ENCODE data around the gene C1RL. TPM values are rescaled to one million over a fixed set of nuclear protein-coding genes. Genes with fewer than 3 reads are reported as not detected.
"Not testable (repeated sequence)": the region's sequence is repeated elsewhere in the genome, so short reads cannot be mapped to it uniquely, and the experiment has no call there.

Gene C1RL
- total RNA-seq, 1 experiment from 2014 or later: 2.5 TPM

GRCh38 chr12:7067096-7067495 lies 41.9 kb downstream of the C1RL start:
- H3K27me3 ChIP-seq (replicated peaks): no peaks in the 10 kb centered on the region
- H3K9me3 ChIP-seq (replicated peaks): no peaks in the 10 kb centered on the region; the same call in 1 of the 2 replicates
- no peaks in the 10 kb centered on the region for H3K36me3 ChIP-seq

GRCh38 chr12:7066596-7066995 lies 42.4 kb downstream of the C1RL start:
- H3K9me3 ChIP-seq (replicated peaks): no peaks in the 10 kb centered on the region; the same call in 1 of the 2 replicates
- no peaks in the 10 kb centered on the region for H3K27me3 ChIP-seq (replicated peaks)
- no peaks in the 10 kb centered on the region for H3K36me3 ChIP-seq
- H3K27ac ChIP-seq: no peak overlapping the region
- H3K4me1 ChIP-seq (replicated peaks): peaks cover 12% of the 10 kb centered on the region
- no peak overlapping the region for H3K4me3 ChIP-seq
- DNase-seq (ENCODE audit: low read depth in 1 of 2, low spot score in 2 of 2): no peak

More at GRCh38 chr12:7067096-7067495, 41.9 kb downstream of the C1RL start:
- H3K4me1 ChIP-seq (replicated peaks): peaks cover 12% of the 10 kb centered on the region
- H3K4me3 ChIP-seq: no peak overlapping the region
- H3K27ac ChIP-seq: no peak overlapping the region
- no peak for DNase-seq (ENCODE audit: low read depth in 1 of 2, low spot score in 2 of 2)

- H3K27ac ChIP-seq: no peak overlapping the region
- H3K36me3 ChIP-seq: no peaks in the 10 kb centered on the region
- no peak overlapping the region for H3K4me3 ChIP-seq
- peaks cover 22% of the 10 kb centered on the region for H3K4me1 ChIP-seq (replicated peaks)
- DNase-seq (ENCODE audit: low read depth in 1 of 2, low spot score in 2 of 2): no peak
- H3K9me3 ChIP-seq (replicated peaks): no peaks in the 10 kb centered on the region; the same call in 1 of the 2 replicates
- no peaks in the 10 kb centered on the region for H3K27me3 ChIP-seq (replicated peaks)
These were observed 43.9 kb downstream of the C1RL start for GRCh38 chr12:7065073-7065623.

- Histone ChIP-seq H3K27me3 (replicated peaks) (no peaks in the 10 kb centered on the region), H3K27ac (no peak overlapping the region), H3K9me3 (replicated peaks) (no peaks in the 10 kb centered on the region; the same call in 1 of the 2 replicates), H3K4me1 (replicated peaks) (peaks cover 25% of the 10 kb centered on the region), H3K4me3 (no peak overlapping the region), H3K36me3 (no peaks in the 10 kb centered on the region)
- no peak for DNase-seq (ENCODE audit: low read depth in 1 of 2, low spot score in 2 of 2)
These were observed 44.5 kb downstream of the C1RL start for GRCh38 chr12:7064516-7064915.

- Histone ChIP-seq H3K27me3 (replicated peaks) (no peaks in the 10 kb centered on the region), H3K4me3 (no peak overlapping the region), H3K9me3 (replicated peaks) (no peaks in the 10 kb centered on the region)
These were observed 47.4 kb downstream of the C1RL start for GRCh38 chr12:7061596-7061995.

DNA sequence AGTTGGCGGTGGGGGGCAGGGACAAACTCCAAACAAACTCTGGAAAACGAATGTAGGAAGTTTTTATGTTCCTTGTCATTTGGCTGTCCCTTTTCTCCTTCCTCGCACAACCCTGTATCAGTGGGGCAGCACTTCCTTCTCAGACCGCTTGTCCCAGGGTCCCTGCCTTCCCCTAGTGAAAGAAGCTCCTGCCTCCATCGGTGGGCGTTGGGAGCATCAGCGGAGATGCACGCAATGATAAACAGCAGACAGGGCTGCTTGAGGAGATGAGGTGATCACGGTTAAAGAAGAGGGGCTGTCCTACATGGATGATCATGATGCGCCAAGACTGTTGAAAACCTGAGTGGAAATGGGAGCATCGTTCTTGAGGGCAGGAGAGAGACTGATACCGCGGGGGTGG lies 47.9 kb downstream of the C1RL start:
- Histone ChIP-seq H3K9me3 (replicated peaks) (no peaks in the 10 kb centered on the region), H3K4me1 (replicated peaks) (peaks cover 12% of the 10 kb centered on the region), H3K27ac (peak overlapping the region; percentile 18; the same call in 1 of the 2 replicates), H3K4me3 (no peak overlapping the region), H3K36me3 (no peaks in the 10 kb centered on the region), H3K27me3 (replicated peaks) (no peaks in the 10 kb centered on the region)
- DNase-seq (ENCODE audit: low read depth in 1 of 2, low spot score in 2 of 2): no peak

More at GRCh38 chr12:7061596-7061995, 47.4 kb downstream of the C1RL start:
- DNase-seq (ENCODE audit: low read depth in 1 of 2, low spot score in 2 of 2): no peak
- H3K4me1 ChIP-seq (replicated peaks): peaks cover 12% of the 10 kb centered on the region
- H3K27ac ChIP-seq: no peak overlapping the region
- no peaks in the 10 kb centered on the region for H3K36me3 ChIP-seq

DNA sequence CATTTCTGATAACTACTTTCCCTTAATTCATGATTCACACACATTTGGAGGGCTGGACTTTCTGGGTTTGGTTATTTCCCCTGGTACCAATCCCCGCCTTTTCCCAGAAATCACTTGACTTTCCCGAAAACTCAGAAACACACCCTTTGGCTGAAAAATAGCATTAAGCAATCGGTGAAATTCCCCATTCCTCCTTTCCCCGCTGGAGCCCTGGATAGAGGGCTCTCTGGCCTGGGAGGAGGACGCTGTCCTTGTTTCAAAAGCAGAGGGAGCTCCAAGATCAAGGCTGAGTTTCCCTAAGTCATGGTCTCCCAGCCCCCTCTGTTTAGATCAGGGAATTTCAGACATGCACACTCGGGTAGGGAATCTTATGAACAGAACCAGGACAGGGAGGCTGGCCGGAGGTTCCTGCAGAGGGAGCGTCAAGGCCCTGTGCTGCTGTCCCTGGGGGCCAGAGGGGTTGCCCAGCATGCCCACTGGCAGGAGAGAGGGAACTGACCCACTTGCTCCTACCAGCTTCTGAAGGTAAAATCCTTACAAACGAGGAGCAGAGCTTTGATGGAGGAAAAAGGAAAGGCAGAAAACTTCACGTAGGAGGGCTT lies 48.6 kb downstream of the C1RL start, which contains the start of gene C1S:
TSS of gene C1S (plus strand) at position 366 of the 602 bp plus-strand sequence. CDS start 1,195 bp downstream, outside the sequence.
- Histone ChIP-seq H3K36me3 (no peaks in the 10 kb centered on the region), H3K27me3 (replicated peaks) (no peaks in the 10 kb centered on the region), H3K4me3 (no peak within 1 kb of the TSS), H3K9me3 (replicated peaks) (no peaks in the 10 kb centered on the region), H3K4me1 (replicated peaks) (peaks cover 12% of the 10 kb centered on the region), H3K27ac (peak within 1 kb of the TSS; percentile 18; the same call in 1 of the 2 replicates)
- peak; percentile 84 to 85 for DNase-seq (ENCODE audit: low read depth in 1 of 2, low spot score in 2 of 2)

GRCh38 chr12:7059780-7060179 lies 49.2 kb downstream of the C1RL start:
- H3K27ac ChIP-seq: no peak overlapping the region

DNA sequence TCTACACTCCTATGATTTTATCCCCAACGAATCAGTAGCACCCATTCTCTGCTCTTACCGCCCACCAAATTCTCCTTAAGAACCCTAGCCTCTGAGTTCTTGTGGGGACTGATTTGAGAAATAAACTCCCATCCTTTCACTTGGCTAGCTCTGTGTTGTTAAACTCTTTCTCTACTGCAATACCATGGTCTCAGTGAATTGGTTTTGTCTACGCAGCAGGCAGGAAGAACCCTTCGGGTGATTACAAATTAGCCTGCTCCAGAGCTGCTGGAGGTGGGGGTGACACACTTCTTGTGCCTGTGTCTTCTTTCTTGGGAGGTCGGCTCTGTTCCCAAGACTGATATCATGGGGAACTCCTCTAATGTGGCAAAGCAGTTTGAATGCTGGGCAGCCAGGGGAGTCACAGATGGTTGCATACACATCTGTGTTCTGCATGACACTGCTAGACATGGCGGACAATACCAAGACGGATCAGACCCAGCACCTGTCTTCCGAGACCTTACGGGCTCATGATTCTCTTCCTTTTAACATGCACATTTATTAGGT lies 50.1 kb downstream of the C1RL start:
- no peak overlapping the region for H3K4me3 ChIP-seq
- DNase-seq (ENCODE audit: low read depth in 1 of 2, low spot score in 2 of 2): no peak
- H3K36me3 ChIP-seq: no peaks in the 10 kb centered on the region
- no peaks in the 10 kb centered on the region; the same call in 1 of the 2 replicates for H3K27me3 ChIP-seq (replicated peaks)
- H3K9me3 ChIP-seq (replicated peaks): no peaks in the 10 kb centered on the region
- peaks cover 12% of the 10 kb centered on the region for H3K4me1 ChIP-seq (replicated peaks)
- H3K27ac ChIP-seq: no peak overlapping the region

More at GRCh38 chr12:7059780-7060179, 49.2 kb downstream of the C1RL start:
- Histone ChIP-seq H3K27me3 (replicated peaks) (no peaks in the 10 kb centered on the region; the same call in 1 of the 2 replicates), H3K36me3 (no peaks in the 10 kb centered on the region), H3K9me3 (replicated peaks) (no peaks in the 10 kb centered on the region), H3K4me1 (replicated peaks) (peaks cover 12% of the 10 kb centered on the region), H3K4me3 (no peak overlapping the region)
- DNase-seq (ENCODE audit: low read depth in 1 of 2, low spot score in 2 of 2): no peak

GRCh38 chr12:7058163-7058845 lies 50.7 kb downstream of the C1RL start:
- no peak overlapping the region for H3K4me3 ChIP-seq
- no peak for DNase-seq (ENCODE audit: low read depth in 1 of 2, low spot score in 2 of 2)
- H3K4me1 ChIP-seq (replicated peaks): peaks cover 12% of the 10 kb centered on the region
- H3K9me3 ChIP-seq (replicated peaks): no peaks in the 10 kb centered on the region
- peaks cover under 1% of the 10 kb centered on the region; the same call in 1 of the 2 replicates for H3K27me3 ChIP-seq (replicated peaks)
- H3K36me3 ChIP-seq: no peaks in the 10 kb centered on the region
- no peak overlapping the region for H3K27ac ChIP-seq

DNA sequence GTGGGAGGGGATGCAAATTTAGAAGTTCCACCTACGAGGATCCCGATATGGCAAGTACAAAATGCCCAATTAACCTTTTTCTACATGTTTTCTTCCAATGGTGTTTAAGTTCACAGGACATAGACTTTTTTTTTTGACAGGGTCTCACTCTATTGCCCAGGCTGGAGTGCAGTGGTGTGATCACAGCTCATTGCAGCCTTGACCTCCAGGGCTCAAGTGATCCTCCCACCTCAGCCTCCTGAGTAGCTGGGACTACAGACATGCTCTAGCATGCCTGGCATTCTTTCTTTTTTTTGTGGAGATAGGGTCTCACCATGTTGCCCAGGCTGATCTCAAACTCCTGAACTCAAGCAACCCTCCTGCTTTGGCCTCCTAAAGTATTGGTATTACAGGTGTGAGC lies 53.3 kb downstream of the C1RL start:
- H3K27me3 ChIP-seq (replicated peaks): peaks cover 23% of the 10 kb centered on the region
- H3K36me3 ChIP-seq; H3K27ac ChIP-seq; DNase-seq (ENCODE audit: low read depth in 1 of 2, low spot score in 2 of 2); H3K4me1 ChIP-seq (replicated peaks); H3K9me3 ChIP-seq (replicated peaks); H3K4me3 ChIP-seq: not testable (repeated sequence)

DNA sequence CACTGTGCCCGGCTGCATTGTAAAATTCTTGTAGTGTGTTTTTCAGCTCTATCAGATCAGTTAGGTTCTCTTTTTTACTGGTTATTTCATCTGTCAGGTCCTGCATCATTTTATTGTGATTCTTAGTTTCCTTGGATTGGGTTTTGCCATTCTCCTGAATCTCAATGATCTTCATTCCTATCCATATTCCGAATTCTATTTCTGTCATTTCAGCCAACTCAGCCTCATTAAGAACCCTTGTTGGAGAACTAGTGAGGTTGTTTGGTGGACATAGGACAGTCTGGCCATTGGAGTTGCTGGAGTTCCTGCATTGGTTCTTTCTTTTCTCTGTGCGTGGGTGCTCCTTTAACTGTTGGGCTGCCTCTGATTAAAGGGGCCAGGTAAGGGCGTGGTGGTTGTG lies 54.1 kb downstream of the C1RL start:
- Histone ChIP-seq H3K36me3 (no peaks in the 10 kb centered on the region), H3K27ac (no peak overlapping the region), H3K27me3 (replicated peaks) (peaks cover 30% of the 10 kb centered on the region), H3K9me3 (replicated peaks) (no peaks in the 10 kb centered on the region), H3K4me3 (no peak overlapping the region), H3K4me1 (replicated peaks) (peaks cover under 1% of the 10 kb centered on the region; the same call in 1 of the 2 replicates)
- no peak for DNase-seq (ENCODE audit: low read depth in 1 of 2, low spot score in 2 of 2)

DNA sequence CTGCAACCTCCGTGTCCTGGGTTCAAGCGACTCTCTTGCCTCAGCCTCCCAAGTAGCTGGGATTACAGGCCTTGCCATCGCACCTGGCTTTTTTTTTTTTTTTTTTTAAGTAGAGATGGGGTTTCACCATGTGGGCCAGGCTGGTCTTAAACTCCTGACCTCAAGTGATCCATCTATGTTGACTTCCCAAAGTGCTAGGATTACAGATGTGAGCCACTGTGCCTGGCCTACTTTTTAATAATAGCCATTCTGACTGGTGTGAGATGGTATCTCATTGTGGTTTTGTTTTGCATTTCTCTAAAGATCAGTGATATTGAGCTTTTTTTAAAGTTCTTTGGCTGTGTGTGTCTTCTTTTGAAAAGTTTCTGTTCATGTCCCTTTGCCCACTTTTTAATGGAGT lies 59.0 kb downstream of the C1RL start:
- peaks cover 30% of the 10 kb centered on the region for H3K27me3 ChIP-seq (replicated peaks)
- not testable (repeated sequence) for H3K36me3 ChIP-seq; H3K4me1 ChIP-seq (replicated peaks); H3K4me3 ChIP-seq; H3K27ac ChIP-seq; H3K9me3 ChIP-seq (replicated peaks); DNase-seq (ENCODE audit: low read depth in 1 of 2, low spot score in 2 of 2)
